GM15510 (cell line): ENCODE measurements around the gene SYTL4.

Source experiments
- POLR2A ChIP-seq: IDR thresholded peaks from 3 replicates; pipeline ENCODE4 v1.6.1; 2011; ENCODE audit warnings: borderline replicate concordance; ENCODE audit not compliant: insufficient read length; ENCODE audit errors: extremely low read depth

Gene SYTL4

DNA sequence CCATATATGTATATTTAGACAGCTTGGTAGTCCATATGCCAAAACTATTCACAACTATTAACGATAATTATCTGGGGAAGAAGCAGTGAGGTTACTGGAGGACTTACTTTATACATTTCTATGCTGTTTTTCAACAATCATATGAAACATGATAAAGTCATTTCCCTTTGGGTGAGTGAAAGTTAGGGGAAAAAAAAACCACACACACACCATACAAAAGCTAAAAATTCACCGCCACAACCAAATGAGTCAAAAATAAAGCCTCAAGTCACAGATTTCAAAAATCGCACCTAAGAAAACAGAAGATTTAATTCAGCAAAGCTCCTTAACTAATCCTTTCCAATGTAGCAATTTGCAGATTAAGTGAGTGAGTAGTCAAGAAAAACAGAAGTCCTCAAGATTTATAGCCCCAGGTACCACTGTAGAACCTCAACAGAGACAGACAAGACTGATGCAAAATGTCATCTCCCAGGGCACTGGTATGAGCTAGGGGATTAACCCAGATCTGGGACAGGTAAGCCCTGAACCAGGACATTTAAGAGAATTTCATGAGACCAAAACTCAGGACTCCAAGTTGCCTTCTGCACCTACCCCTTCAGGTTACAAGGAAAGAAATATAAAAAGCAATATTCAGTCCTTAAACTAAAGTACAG, 35.1 kb downstream of the SYTL4 start:
- no peak for TF ChIP-seq POLR2A

DNA sequence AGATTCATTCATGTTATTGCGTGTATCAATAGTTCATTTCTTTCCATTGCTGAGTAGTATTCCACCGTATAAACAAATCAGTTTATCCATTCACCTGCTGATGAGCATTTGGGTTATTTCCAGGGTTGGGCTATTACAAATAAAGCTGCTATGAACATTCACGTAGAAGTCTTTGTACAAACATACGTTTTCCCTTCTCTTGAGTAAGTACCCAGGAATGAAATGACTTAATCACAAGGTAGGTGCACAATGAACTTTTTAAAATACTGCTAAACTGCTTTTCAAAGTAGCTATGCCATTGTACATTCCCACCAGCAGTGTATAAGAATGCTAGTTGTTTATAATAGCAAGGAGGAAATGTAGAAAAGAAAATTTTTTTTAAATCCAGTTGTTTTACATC, 35.9 kb downstream of the SYTL4 start:
- TF ChIP-seq POLR2A = no peak

DNA sequence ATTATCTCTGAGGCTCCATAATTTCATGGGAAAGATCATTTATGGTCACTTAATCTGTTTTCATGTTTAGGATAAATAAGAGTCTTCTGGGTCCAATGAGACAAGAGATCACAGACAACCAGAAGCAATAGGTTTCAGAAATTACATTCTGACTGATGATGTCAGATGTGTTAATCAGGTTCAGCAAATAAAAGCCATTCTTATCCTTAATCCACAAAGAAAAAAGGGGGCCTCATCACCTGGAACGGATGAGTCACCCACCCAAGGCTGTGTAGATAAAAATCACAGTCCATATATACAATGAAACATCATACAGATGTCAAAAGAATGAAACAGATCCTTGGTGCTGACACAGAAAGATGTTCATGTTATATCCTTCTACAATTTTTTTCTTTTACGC, 36.6 kb downstream of the SYTL4 start:
- no peak for TF ChIP-seq POLR2A

DNA sequence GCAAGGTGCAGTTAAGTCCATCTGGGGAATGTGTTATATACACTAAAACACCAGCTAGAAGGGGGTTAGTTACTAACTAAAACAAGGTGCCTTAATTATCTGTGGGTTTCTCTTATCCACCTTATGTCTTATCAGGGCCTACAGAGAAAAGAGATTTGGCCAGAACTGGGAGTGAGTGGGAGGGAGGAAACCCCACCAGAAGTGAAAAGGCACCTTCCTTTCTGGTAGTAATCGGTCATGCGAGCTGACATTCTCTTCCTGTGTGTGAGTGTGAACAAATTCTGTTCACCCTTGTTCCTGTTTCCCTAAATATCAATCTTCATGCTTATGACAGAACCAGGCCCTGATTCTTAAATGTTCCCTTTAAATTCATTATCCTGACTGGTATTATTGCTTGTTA, 44.4 kb downstream of the SYTL4 start:
- no peak for TF ChIP-seq POLR2A

DNA sequence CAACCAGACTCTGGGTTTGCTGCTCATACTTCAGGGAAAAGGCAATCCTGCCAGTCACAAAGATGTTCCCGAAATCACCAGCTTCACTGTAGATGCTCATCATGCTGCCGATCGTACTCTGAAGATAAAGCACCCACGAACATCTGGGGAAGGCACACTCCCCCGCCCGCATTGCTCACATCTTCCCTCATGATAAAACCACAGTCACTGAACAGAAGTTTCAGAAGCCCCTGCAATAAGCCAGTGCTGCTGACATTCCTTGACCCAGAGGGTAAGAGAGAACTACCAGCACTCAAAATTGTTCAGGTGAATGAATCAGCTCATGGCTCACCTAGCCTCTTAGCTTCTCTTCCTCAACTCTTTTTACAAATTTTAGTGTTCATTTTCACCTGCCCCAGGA, 44.8 kb downstream of the SYTL4 start:
- no peak for TF ChIP-seq POLR2A

DNA sequence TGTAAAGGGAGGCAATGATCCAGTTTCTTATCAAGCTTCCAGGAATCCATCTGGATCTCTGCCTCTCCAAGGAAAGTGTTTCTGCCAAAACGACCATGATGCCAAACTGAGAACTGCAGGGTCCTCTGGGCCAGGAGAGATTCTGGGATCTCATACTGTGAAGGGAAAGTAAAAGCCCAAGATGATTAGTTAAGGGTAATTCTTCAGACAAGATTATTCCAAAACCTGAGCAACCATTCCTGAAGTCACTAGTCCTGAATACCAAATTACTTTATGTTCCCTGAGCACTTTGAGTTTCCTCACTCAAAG, 46.0 kb downstream of the SYTL4 start:
- no peak for TF ChIP-seq POLR2A

DNA sequence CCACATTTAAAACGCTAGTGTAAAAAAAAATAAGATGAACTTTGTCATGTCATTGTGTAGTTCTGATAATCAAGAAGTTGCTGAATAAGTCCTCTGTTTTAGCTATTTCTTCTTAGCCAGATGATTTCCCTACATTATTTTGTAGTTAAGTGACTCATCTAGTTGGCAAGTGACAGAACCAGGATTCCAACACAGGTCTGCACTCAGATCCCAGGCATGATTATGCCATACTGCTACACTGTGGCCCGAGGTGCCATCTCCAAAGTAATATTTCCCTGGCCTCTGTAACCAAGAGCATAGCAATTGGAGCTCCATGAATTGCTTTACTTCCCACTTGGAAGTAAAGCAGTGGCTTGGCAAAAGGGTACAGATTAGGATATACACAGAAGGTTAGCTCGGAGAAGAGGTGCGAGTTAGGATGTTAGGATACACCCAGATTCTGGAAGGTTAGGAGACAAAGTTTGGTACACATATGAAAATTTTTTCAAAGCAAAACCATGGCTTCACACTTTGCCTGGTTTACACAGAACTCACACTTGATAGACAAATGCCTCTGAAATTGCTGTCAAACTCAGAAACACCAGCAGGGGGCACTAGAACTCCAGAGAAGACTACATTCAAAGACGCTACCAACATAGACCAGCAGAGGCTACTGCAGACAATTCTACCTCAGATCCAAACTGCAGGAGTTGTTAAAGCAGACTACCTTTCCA, 46.5 kb downstream of the SYTL4 start:
- TF ChIP-seq POLR2A = no peak

DNA sequence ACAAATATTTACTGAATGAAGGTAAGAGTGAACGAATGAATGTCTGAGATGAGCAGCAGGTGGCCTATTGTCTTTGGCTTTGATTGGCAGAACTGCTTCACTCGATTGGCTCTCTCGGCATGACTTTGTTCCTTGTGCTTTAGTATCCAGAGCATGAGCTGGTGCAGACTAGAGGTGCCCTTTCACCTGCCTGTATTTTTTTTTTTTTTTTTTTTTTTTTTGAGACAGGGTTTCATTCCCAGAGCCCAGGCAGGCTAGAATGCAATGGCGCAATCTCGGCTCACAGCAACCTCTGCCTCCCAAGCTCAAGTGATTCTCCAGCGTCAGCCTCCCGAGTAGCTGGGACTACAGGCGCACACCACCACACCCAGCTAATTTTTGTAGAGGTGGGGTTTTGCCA, 49.0 kb downstream of the SYTL4 start:
- TF ChIP-seq POLR2A = no peak

DNA sequence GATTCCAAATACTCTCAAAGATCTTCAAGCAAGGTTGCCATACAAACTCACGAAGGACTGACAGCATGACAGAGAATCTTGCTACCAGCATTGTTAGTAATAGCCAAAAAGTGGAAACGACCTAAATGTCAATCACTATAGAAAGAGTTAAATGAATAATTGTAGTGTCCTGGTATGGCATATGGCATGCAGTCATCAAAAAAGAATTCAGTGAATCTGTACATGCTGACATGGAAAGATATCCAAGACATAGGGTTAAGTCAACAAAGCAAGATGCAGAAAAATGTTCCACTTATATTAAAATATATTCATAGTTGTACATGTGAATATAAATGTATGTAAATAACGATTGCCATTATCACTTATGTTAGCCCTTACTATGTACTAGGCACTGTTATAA, 50.3 kb downstream of the SYTL4 start:
- no peak for TF ChIP-seq POLR2A

DNA sequence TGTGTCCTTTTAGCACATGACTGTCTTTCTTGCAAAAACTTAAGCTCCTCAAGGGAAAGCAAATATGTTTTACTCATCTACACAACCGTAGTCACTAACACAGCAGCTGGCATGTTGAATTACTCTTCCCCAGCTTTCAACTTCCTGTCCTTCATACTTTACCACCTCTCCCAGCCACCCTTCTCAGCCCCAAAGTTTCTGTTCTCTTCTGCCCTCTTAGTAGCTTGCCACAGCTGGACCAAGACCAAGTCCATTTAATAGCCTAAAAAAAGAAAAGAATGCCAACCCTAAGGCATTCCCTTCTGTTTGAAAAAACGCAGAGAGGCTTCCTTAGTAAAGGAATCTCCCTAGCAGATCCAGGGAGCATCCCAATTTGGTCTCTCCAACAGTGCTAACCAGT, 51.2 kb downstream of the SYTL4 start:
- TF ChIP-seq POLR2A = no peak

DNA sequence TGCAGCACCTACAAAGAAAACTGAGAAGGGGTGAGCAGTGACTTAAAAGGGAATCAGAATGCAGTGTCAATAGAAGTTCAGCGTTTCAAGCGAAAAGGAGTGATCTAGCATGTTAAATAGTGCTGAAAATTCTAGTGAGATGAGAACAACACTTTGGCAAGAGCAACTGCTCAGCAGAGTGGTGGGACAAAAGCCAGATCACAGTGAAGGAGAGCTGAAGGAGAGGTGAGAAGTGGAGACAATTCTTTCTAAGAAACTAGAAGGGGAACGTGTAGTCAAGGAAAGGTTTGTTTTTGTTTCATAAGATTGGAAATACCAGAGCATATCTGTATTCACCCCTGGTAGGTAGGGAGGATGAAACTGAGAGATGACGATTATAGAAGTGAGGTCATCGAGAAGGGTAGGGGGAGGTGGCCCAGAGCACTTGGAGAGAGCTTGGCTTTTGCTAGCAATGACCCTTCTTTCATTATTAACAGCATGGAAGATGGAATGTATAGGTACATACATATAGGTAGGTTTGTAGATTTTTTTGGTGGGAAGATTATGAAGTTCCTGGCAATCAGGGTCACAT, 54.2 kb downstream of the SYTL4 start:
- no peak for TF ChIP-seq POLR2A

DNA sequence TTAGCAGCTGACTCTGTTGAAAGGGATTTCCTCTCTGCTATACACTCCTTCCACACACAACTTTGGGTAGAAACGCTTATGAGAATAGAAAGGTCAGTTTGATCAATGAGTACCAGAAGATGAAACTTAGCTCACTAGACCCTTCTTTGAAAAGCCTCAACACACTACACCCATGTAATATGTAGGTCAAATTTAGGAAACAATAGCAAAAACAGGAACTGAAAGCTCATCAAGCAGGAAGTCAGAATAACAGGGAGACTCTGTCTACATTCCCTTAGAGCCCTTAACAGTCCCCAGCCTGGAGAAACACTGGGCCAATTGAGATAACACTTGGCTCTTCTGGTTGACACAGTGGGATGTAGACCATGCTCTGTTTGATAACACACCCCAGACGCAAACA, 57.2 kb downstream of the SYTL4 start:
- TF ChIP-seq POLR2A = no peak

DNA sequence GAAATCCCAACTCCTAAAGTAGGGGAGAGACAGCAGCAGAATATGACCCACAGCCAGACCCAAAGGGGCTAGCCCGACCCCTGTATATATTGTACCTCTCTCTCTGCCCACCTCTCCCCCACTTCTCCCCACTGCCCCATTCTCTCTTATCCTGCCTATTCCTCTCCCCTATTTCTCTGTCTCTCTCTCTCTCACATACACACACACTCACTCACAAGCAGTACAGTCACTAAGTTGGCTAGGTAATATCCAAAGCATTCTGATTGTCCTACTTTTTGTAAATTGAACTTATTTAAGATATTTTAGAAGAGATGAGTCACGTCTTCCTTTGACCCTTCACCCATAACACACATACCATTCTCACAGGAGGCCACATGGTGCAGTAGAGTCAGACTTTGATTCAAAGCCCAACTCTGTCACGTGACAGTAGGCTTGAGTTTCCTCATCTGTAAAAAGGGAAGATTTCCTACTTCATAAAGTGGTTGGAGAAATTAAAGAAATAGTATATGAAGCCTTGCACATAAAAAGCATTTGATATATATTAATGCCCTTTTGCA, 58.4 kb downstream of the SYTL4 start:
- TF ChIP-seq POLR2A = no peak

DNA sequence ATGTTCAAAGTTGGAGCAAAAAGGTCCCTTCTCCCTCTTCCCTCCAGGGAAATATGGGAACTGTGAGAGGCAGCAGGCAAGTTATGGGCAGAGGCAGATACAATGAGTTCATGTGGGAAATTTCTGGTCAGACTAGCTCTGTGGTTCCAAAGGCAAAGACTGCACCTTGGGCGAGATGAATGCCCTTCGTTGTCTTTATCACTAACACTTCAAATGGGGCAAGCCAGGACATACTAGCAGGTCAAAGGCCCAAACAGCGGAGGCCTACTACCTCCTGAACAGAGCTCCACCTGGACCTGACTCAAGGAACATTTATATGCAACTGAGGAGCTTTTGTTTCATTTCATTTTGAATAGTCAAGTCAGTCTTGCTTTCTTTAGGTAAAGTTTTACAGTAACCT, 59.0 kb downstream of the SYTL4 start:
- TF ChIP-seq POLR2A = no peak

DNA sequence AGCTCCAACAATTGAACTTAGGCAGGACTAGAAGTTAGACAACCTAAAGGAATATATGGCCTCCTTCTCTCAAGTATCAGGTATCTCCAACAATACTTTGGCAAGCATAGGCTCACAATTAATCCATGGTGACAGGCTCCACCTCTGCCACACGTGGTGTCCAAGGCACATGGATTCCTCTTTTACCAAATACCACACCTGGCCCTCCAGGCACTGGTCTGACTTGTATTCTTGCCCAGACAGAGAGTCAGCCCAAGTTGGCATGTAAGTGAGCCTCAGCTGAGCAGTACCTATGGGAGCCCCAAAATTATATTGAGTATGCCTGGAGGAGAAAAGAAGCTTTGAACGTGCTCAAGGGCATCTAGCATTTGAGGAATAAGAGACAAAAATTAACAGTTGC, 68.3 kb downstream of the SYTL4 start:
- TF ChIP-seq POLR2A = no peak

DNA sequence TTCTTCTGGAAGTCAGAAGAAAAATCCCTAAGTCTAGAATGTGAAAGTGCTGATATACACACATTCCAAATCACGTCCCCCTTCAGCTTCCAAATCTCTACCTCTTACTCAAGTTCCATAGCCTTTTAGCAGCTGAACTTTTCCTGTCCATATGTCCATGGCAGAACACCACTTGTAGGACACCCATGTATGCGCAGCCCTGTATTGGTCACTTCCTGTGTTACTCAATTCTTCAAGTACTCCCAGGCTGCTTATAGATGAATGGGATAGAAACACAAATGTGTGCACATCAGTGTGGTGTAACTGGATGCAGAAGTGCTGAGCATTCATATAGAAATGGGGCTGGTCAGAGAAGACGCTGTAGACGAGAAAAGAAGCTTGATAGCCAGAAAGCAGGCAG, 69.1 kb downstream of the SYTL4 start:
- no peak for TF ChIP-seq POLR2A
